Ascending aorta (tissue), 2 donors: ENCODE data around the gene TTLL1. TPM values are rescaled to one million over a fixed set of nuclear protein-coding genes. Genes with fewer than 3 reads are reported as not detected.

Source experiments
- DNase-seq, 2 donors: peaks; one replicate each; pipeline ENCODE4 v3.0.0-alpha.2; 2019; ENCODE audit warnings: low spot score in 2 of 2
- H3K27ac ChIP-seq, 2 donors: fragments of 200-600 bp; sonication (generic); one replicate each; pipeline ENCODE4 v1.5.1; 2016 to 2017; ENCODE audit warnings: mild to moderate bottlenecking in 1 of 2
- H3K27me3 ChIP-seq: fragments of 200-600 bp; sonication (generic); one replicate; pipeline ENCODE4 v1.5.1; 2017
- H3K36me3 ChIP-seq, 2 donors: fragments of 200-600 bp; sonication (generic); one replicate each; pipeline ENCODE4 v1.5.1; 2016
- H3K4me1 ChIP-seq, 2 donors: fragments of 200-600 bp; sonication (generic); one replicate each; pipeline ENCODE4 v1.5.1; 2016 to 2017; ENCODE audit warnings: mild to moderate bottlenecking in 1 of 2
- H3K4me3 ChIP-seq, 2 donors: fragments of 200-600 bp; sonication (generic); one replicate each; pipeline ENCODE4 v1.5.1; 2016 to 2017; ENCODE audit warnings: mild to moderate bottlenecking in 1 of 2
- H3K9me3 ChIP-seq, 2 donors: fragments of 200-600 bp; sonication (generic); one replicate each; pipeline ENCODE4 v1.5.1; 2016
- CTCF ChIP-seq, 3 experiments: fragments of 200-600 bp in 2 of 3; fragments of 450-650 bp in 1 of 3; sonication (generic) in 2 of 3; IDR thresholded peaks; one replicate each; pipeline ENCODE4 v1.5.1; 2016 to 2019; ENCODE audit warnings: antibody characterized with exemption in 3 of 3, mild to moderate bottlenecking in 1 of 3, moderate library complexity in 1 of 3
- intact Hi-C: fragments of 100-400 bp; cut with DNase I; formaldehyde crosslinking; loops from one replicate; pipeline ENCODE4 v1.15.1; 2023
- total RNA-seq: library from RNA; depleted of rRNA; stranded (reverse); fragments of >200 nt; gene quantifications from one replicate; pipeline ENCODE4 v1.1.0, GENCODE V29; 2016

The TTLL1 gene
- total RNA-seq, 1 donor from 2014 or later, result 0.21 TPM

DNA sequence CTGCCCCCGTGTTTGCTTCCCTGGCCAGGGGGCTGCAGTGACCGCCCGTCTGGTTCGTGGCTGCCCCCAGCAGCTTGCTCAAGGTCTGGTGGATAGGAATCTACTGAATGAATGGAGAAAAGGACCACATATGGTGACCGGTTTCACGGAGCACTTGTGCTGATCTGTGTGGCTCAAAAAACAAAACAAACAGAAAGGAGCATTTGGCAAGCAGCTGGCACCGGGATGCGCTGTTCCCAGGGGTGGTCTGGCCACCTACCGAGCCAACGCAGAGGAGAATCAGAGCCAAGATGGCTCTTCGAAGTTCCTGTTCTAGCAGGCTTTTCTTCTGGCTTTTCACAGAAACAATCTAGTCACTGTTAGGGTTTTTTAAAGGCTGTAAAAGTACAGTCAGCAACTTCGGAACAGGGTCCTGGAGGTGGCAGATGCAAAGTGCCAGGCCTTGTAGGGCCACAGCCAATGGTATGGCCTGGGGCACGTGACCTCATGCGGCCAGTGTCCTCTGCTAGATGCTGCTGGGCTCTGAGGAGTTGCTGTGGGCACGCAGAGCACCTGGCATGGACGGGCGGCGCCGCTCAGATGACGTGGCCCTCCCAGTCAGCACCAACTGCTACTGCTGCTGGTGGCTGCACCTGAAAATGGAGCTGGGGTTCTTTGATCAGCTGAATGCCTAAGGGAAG, 47.0 kb downstream of the TTLL1 start:
- no peak for TF ChIP-seq CTCF (IDR thresholded peaks at IDR 0.05)
- H3K4me1 ChIP-seq, result no peaks in the 10 kb centered on the region

GRCh38 chr22:43039800-43040199, 49.4 kb downstream of the TTLL1 start:
- Histone ChIP-seq H3K4me1 (no peaks in the 10 kb centered on the region), H3K27ac (no peak overlapping the region), H3K4me3 (no peak overlapping the region), H3K9me3 (no peaks in the 10 kb centered on the region), H3K36me3 (no peaks in the 10 kb centered on the region), H3K27me3 (no peaks in the 10 kb centered on the region)
- no peak for TF ChIP-seq CTCF (IDR thresholded peaks at IDR 0.05)
- no peak for DNase-seq
- intact Hi-C loops, result loop anchor here (10.0 kb wide), 1 partner anchor 255 kb away; no protein-coding TSS in a partner anchor

More for the DNA sequence above, 47.0 kb downstream of the TTLL1 start:
- H3K4me3 ChIP-seq, result no peak overlapping the region
- no peak for DNase-seq
- no peaks in the 10 kb centered on the region for H3K9me3 ChIP-seq
- no peaks in the 10 kb centered on the region for H3K27me3 ChIP-seq
- no peak overlapping the region for H3K27ac ChIP-seq
- intact Hi-C loops, result no loop called here
- peaks cover 0 to 6% of the 10 kb centered on the region in 2 donors for H3K36me3 ChIP-seq

- intact Hi-C loops, result loop anchor here (10.0 kb wide), 1 partner anchor 254 kb away; no protein-coding TSS in a partner anchor
- H3K4me3 ChIP-seq, result no peak overlapping the region
- DNase-seq, result no peak
- no peaks in the 10 kb centered on the region for H3K27me3 ChIP-seq
- H3K9me3 ChIP-seq, result no peaks in the 10 kb centered on the region
- TF ChIP-seq CTCF (IDR thresholded peaks at IDR 0.05), result no peak
- no peaks in the 10 kb centered on the region for H3K36me3 ChIP-seq
- no peak overlapping the region for H3K27ac ChIP-seq
- H3K4me1 ChIP-seq, result no peaks in the 10 kb centered on the region
These were observed 50.9 kb downstream of the TTLL1 start for GRCh38 chr22:43038325-43038724.

DNA sequence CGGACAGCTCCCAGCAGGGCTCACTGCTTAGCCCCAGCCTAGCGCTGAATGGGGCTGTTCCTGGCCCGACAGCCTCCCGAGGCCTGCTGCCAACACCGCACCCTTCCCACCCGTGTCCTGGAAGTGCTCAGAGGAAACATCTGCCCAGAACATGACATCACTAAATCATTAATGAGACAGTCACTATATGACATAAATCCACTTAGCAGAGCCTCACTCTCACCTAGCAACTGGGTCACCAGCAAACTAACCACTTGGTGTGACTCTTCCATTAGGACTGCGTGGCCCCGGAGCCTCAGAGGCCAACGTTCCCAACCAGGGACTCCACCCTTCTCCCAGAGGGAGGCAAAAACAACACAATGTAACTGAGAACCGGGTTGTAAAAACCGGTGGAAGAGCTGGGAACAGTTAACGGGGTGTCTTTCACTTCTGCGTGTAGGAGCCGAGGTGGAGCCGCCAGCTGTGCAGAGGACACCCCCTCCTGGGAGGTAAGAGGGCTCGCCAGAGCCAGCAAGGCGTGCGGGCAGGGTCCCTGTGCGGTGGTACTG, 52.8 kb downstream of the TTLL1 start:
- H3K27ac ChIP-seq, result peak overlapping the region in 1 of 2 donors; percentile 40
- H3K4me1 ChIP-seq, result no peaks in the 10 kb centered on the region
- DNase-seq, result peak in 1 of 2 donors; percentile 73
- H3K27me3 ChIP-seq, result no peaks in the 10 kb centered on the region
- no peak for TF ChIP-seq CTCF (IDR thresholded peaks at IDR 0.05)
- H3K36me3 ChIP-seq, result no peaks in the 10 kb centered on the region
- no peaks in the 10 kb centered on the region for H3K9me3 ChIP-seq
- intact Hi-C loops, result loop anchor here (10.0 kb wide), 1 partner anchor 252 kb away; no protein-coding TSS in a partner anchor
- no peak overlapping the region for H3K4me3 ChIP-seq

DNA sequence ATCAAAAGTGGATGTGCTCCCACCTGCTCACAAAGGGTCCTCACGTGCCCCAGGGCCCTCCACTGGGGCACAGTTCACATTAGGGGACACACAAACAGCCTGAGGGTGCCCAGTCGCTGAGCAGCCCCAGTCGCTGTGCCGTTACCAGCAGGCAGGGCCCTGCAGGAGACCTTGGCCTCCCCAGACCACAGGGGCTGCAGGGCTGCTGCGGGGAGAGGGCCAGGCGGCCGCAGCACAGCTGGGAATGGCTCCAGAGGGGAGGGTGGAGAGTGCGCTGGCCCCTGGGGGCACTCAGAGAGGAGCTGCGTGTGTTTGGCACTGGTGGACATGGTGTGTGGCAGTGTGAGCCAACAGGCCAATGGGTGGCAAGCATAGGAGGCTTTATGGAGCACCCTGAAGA, 53.9 kb downstream of the TTLL1 start:
- DNase-seq, result no peak
- no peaks in the 10 kb centered on the region for H3K27me3 ChIP-seq
- no peak overlapping the region for H3K27ac ChIP-seq
- H3K36me3 ChIP-seq, result no peaks in the 10 kb centered on the region
- intact Hi-C loops, result loop anchor here (10.0 kb wide), 1 partner anchor 250 kb away; no protein-coding TSS in a partner anchor
- no peaks in the 10 kb centered on the region for H3K4me1 ChIP-seq
- H3K9me3 ChIP-seq, result no peaks in the 10 kb centered on the region
- no peak for TF ChIP-seq CTCF (IDR thresholded peaks at IDR 0.05)
- H3K4me3 ChIP-seq, result no peak overlapping the region
